HG02642 (cell line): Measurements from ENCODE around the gene EXOC3L4.
"Not testable (repeated sequence)": the region's sequence is repeated elsewhere in the genome, so short reads cannot be mapped to it uniquely, and the experiment has no call there.

ENCODE experiments used
- ATAC-seq: cut with Tn5 transposase; IDR thresholded peaks from one replicate; pipeline ENCODE4 v1.9.1; 2021; ENCODE audit warnings: mild to moderate bottlenecking; ENCODE audit not compliant: unreplicated experiment, poor library complexity

Gene EXOC3L4

DNA sequence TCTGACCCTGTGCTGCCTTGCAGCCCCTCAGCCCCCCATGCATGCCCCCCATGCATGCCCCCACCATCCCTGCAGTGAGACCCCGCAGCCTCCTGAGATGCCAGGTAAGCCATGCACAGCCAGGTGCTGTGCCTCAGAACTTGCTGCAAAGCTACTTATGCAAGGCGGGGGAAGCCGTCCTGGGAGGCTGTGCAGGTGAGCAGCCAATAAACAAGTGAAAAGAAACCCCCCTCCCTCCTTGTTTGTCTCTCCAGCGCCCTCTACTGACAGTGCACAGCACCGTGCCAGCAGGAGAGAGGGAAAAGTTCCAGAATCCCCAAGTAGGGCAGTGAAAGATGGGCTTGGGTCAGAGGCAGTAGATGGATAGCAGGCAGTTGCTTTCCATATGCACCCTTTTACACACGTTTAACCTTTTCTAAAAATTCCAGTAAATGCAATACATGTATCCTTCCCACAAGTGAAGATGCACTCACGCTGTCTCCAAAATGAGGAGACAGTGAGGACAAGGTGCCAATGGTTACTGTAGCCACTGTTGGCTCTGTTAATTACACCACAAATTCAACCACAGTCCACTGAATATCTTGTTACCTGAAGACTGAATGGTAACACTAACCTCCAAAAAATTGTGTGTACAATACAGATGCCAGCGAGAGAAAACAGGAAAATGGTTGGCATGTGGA is 46.7 kb downstream of the EXOC3L4 start:
- no peak for ATAC-seq

DNA sequence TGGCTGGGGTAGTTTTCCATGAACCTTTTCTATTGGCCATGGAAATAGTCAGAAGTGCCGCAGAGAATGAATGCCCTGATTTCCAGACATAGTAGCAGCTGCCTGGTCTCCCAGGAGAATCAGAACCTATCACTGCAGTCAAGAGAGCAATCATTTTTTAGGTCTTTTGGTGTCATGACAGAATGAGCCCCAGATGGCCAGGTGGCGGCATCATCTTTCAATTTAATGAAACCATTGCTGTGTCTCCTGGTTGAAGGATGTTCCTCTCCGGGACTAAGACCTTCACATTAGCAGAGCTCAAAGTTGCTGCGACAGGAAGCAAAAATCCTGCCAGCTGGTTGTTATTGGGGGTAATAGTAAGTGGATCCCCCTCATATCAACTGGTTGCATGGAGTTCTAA is 47.5 kb downstream of the EXOC3L4 start:
- ATAC-seq = no peak

DNA sequence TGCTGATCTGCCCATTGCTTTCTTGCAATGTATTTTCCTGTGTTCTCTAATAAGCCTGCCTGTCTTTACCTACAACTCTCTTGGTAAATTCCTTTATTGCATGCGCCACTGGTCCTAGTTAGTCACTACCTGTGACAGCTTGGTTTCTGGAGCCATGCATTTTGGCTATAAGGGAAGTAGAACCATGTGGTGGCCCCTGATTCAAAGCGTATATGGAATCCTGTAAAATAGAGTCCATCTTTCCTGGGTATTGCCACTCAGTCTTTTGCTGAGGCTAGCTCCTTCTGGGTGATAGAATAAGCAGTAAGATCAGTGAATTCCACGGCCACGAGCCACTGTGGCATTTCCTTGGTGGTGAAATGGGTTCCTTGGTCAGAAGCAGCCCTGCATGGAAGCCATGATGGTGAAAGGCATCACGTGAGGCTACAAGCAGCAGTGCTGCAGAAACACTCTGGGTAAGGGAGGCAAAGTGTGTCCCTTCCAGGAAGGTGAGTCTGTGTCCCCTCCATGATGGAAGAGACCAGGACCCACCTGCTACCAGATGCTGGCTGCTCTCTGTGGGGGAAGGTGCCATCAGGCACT is 48.3 kb downstream of the EXOC3L4 start:
- no peak for ATAC-seq

DNA sequence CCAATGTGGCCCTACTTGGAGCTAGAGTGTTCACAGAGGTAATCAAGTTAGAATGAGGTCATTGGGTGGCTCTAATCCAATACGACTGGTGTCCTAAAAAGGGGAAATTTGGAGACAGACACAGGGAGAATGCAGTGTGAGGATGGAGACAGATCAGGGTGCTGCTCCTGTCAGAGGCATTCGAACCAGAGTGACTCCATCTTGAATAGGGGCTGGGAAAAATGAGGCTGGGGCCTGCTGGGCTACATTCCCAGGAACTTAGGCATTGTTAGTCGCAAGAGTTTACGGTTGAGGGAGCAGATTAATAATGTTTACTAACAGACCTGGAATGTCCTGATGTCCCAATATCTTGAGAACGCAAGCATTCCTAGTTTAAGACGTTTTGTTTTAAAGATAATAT is 49.0 kb downstream of the EXOC3L4 start:
- ATAC-seq = no peak

GRCh38 chr14:103144085-103144484 is 49.6 kb downstream of the EXOC3L4 start:
- ATAC-seq = no peak

GRCh38 chr14:103146141-103146709 is 51.7 kb downstream of the EXOC3L4 start:
- ATAC-seq = no peak

GRCh38 chr14:103149351-103150237 is 55.1 kb downstream of the EXOC3L4 start:
- ATAC-seq = no peak

DNA sequence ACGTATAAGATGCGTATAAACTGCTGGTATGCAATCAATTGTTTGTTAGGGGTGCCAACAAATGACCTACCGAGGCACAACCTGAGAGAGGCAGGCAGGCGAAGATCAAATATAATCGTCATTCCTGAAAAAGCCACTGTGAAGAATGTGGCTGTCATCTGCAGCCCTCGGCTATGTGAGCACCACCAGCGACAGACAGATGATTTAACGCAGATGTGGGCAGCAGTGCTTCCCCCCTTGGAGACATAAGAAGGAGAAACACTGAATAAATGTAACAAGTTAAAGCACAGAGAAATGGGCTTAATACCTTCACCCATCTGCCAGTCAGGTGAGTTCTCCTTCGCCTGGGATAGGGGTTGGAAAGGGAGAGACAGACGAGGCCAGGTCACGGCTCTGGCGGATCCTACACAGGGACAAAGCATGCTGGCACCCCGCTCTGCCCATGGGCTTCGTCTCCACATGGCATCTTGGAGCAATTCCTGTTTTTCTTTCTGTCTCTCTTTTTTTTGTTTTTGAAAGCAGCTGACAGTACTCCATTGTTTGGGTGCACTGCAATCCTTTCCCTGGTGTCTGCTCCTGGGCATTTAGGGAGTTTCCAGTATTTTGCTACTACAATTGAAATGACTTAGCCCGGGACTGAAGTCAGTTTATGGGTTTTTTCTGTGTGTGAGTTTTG is 56.9 kb downstream of the EXOC3L4 start:
- no peak for ATAC-seq

- ATAC-seq = no peak
Measured at GRCh38 chr14:103155010-103155409, 60.5 kb downstream of the EXOC3L4 start.

- not testable (repeated sequence) for ATAC-seq
Measured at GRCh38 chr14:103155416-103155815, 60.9 kb downstream of the EXOC3L4 start.

- no peak for ATAC-seq
Measured at GRCh38 chr14:103155826-103156394, 61.4 kb downstream of the EXOC3L4 start.

DNA sequence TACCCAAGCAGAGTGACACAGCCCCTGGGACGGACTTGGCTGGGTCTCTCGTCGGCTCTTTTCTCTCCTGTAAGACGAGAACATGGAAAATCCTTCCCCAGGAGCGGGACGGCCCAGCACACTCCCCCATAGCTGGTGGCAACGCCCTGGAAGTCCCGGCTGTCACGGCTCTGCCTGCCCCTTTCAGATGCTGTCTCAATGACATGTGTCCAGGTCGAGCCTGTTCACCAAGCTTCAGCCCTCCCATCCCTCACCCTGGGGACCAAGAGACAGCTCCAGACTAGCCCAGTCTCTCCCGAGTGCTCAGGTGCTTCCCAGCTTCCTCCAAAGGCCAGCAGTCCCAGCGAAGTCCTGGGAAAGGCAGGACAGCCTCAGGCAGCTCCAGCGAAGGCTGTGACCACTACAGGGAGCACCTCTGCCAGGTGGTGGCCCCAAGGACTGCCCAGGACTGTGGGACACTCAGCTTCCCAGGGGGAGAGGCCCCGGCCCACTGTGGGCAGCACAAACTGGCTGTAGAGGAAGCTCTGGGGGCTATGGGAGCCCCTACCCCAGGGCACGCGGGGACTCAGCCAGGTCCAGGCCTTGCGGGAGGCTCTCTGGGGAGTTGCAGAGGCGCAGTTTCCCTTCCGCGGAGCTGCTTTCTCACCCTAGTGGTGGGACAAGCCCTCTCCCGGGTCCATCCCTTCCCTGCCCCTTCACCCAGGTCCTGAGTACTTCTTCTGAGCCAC is 62.3 kb downstream of the EXOC3L4 start:
- no peak for ATAC-seq

- ATAC-seq = no peak
Measured at GRCh38 chr14:103157969-103158368, 63.4 kb downstream of the EXOC3L4 start.

GRCh38 chr14:103158688-103159087 is 64.2 kb downstream of the EXOC3L4 start:
- no peak for ATAC-seq
